ENCODE results near the gene PTPN1. TPM values are rescaled to one million over a fixed set of nuclear protein-coding genes. Genes with fewer than 3 reads are reported as not detected.

PTPN1 gene
- total RNA-seq, 1 experiment from 2014 or later = 30.8 TPM

DNA sequence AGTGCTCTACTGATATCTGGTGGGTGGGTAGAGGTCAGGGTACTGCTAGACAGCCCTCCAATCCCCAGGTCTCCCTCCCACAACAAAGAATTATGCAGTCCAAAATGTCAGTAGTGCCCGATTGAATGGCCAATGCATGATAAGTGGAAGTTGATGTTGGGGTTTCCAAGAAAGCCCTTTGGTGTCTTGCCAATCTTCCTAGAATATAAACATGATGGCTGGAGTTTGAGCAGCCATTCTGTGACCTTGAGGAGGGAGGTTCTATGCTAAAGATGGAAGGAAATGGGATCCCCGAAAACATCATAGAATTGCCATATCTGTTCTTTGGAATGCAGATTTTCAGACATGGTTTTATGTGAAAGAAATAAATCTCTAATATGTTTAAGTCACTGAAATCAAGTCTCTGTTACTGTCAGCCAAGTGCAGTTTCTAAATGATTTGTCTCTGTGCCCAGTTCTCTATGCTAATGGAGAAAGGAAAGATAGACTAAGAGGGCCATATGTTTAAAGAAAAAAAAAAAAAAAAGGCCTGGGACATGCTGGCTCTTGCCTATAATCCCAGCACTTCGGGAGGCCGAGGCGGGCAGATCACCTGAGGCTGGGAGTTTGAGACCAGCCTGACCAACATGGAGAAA, 32.8 kb upstream of the PTPN1 start:
- H3K27me3 Mint-ChIP-seq (ENCODE audit: low read depth) = peaks cover 7% of the 10 kb centered on the region; the same call in 1 of the 2 replicates
- Histone ChIP-seq H3K18ac (ENCODE audit: insufficient read length, low read depth, low read length) (no peak overlapping the region), H3K56ac (ENCODE audit: insufficient read length, low read depth, low read length) (no peak overlapping the region), H3T11ph (ENCODE audit: low read length) (no peak overlapping the region), H2BK20ac (ENCODE audit: low read depth, low read length, poor library complexity, severe bottlenecking) (no peak overlapping the region), H2AFZ (ENCODE audit: low read length) (no peak overlapping the region), H2BK120ac (ENCODE audit: low read depth, low read length, poor library complexity, severe bottlenecking) (no peak overlapping the region), H3K9me3 (ENCODE audit: control insufficient read depth, low read depth, low read length) (no peaks in the 10 kb centered on the region), H4K8ac (replicated peaks; ENCODE audit: insufficient read length, low read depth, low read length) (no peak overlapping the region), H2BK15ac (ENCODE audit: low read depth, low read length) (no peak overlapping the region), H3K79me2 (ENCODE audit: insufficient read depth, low read length) (no peaks in the 10 kb centered on the region), H3K4ac (ENCODE audit: low read depth, low read length) (no peak overlapping the region), H4K5ac (ENCODE audit: insufficient read length, low read depth, low read length) (no peak overlapping the region), H3K27me3 (ENCODE audit: insufficient read depth, low read length) (no peaks in the 10 kb centered on the region), H4K91ac (ENCODE audit: insufficient read length, low read depth, low read length) (no peak overlapping the region), H3K4me1 (ENCODE audit: insufficient read depth, low read length) (no peaks in the 10 kb centered on the region), H2BK12ac (ENCODE audit: insufficient read length, low read depth, low read length) (no peak overlapping the region), H3K4me2 (ENCODE audit: insufficient read depth, insufficient read length, low read length) (no peak overlapping the region), H4K20me1 (ENCODE audit: control insufficient read depth, insufficient read depth, insufficient read length) (no peaks in the 10 kb centered on the region), H2AK5ac (ENCODE audit: insufficient read length, low read length) (no peak overlapping the region), H3K14ac (ENCODE audit: insufficient read depth, low read length) (no peak overlapping the region), H3K27ac (ENCODE audit: insufficient read length, low read depth, low read length) (no peak overlapping the region), H3K9ac (ENCODE audit: extremely low read depth, insufficient read length, low read length) (no peak overlapping the region), H3K23me2 (ENCODE audit: insufficient read length, low read depth, low read length, poor library complexity, severe bottlenecking) (no peaks in the 10 kb centered on the region), H2BK5ac (ENCODE audit: insufficient read length, low read length) (no peak overlapping the region), H3K79me1 (ENCODE audit: insufficient read depth, low read depth, low read length, poor library complexity, severe bottlenecking) (no peaks in the 10 kb centered on the region), H3K23ac (ENCODE audit: insufficient read length, low read depth, low read length) (no peak overlapping the region)
- TF ChIP-seq, protein P1, sequence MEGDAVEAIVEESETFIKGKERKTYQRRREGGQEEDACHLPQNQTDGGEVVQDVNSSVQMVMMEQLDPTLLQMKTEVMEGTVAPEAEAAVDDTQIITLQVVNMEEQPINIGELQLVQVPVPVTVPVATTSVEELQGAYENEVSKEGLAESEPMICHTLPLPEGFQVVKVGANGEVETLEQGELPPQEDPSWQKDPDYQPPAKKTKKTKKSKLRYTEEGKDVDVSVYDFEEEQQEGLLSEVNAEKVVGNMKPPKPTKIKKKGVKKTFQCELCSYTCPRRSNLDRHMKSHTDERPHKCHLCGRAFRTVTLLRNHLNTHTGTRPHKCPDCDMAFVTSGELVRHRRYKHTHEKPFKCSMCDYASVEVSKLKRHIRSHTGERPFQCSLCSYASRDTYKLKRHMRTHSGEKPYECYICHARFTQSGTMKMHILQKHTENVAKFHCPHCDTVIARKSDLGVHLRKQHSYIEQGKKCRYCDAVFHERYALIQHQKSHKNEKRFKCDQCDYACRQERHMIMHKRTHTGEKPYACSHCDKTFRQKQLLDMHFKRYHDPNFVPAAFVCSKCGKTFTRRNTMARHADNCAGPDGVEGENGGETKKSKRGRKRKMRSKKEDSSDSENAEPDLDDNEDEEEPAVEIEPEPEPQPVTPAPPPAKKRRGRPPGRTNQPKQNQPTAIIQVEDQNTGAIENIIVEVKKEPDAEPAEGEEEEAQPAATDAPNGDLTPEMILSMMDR (conservative IDR thresholded peaks at IDR 0.05) = no peak
- no CpG with 5 or more reads among the region's 5 CpGs for WGBS (ENCODE audit: extremely low coverage, insufficient read length, low lambda C conversion rate)
- H3K9me3 Mint-ChIP-seq = no peaks in the 10 kb centered on the region
- no peak overlapping the region for H3K4me3 Mint-ChIP-seq
- DNase-seq = no peak
- H3K4me1 Mint-ChIP-seq = peaks cover 2% of the 10 kb centered on the region in 2 experiments; a peak in 2 of 4 replicates
- H3K36me3 Mint-ChIP-seq (ENCODE audit: insufficient read depth in 1 of 3, low read depth in 3 of 3) = no peaks in the 10 kb centered on the region
- H3K27ac Mint-ChIP-seq = no peak overlapping the region
